Measurements from ENCODE around the gene DENND2A.

DENND2A gene

GRCh38 chr7:140641524-140642195 is 1.0 kb upstream of the DENND2A start:
- peaks cover 27% of the 10 kb centered on the region for H3K4me1 ChIP-seq (ENCODE audit: control insufficient read depth, low read length)
- no peak overlapping the region for H3K27ac ChIP-seq (ENCODE audit: low read depth, low read length)
- peak overlapping the region; percentile 23 for H3K4me2 ChIP-seq (ENCODE audit: low read length)
- no peaks in the 10 kb centered on the region for H3K36me3 ChIP-seq (ENCODE audit: control insufficient read depth, low read length)
- H3K79me2 ChIP-seq (ENCODE audit: control insufficient read depth, low read length) = no peaks in the 10 kb centered on the region
- TF ChIP-seq EZH2phosphoT487 (IDR thresholded peaks at IDR 0.05; ENCODE audit: borderline replicate concordance, low read length) = no peak
- TF ChIP-seq, protein P1, sequence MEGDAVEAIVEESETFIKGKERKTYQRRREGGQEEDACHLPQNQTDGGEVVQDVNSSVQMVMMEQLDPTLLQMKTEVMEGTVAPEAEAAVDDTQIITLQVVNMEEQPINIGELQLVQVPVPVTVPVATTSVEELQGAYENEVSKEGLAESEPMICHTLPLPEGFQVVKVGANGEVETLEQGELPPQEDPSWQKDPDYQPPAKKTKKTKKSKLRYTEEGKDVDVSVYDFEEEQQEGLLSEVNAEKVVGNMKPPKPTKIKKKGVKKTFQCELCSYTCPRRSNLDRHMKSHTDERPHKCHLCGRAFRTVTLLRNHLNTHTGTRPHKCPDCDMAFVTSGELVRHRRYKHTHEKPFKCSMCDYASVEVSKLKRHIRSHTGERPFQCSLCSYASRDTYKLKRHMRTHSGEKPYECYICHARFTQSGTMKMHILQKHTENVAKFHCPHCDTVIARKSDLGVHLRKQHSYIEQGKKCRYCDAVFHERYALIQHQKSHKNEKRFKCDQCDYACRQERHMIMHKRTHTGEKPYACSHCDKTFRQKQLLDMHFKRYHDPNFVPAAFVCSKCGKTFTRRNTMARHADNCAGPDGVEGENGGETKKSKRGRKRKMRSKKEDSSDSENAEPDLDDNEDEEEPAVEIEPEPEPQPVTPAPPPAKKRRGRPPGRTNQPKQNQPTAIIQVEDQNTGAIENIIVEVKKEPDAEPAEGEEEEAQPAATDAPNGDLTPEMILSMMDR (IDR thresholded peaks at IDR 0.05; ENCODE audit: low read depth, low read length, poor library complexity, severe bottlenecking) = no peak
- no peaks in the 10 kb centered on the region for H3K9me2 ChIP-seq (replicated peaks; ENCODE audit: control insufficient read depth, low read length)
- H3K4me3 ChIP-seq (ENCODE audit: low read length) = no peak overlapping the region; the same call in 1 of the 2 replicates
- H3K9me3 ChIP-seq (ENCODE audit: control insufficient read depth, insufficient read depth, low read length) = no peaks in the 10 kb centered on the region
- peaks cover 5% of the 10 kb centered on the region for H3F3A ChIP-seq (ENCODE audit: control insufficient read depth, insufficient read depth)
- peaks cover 55% of the 10 kb centered on the region for H3K27me3 ChIP-seq (ENCODE audit: control insufficient read depth, low read length)
- H4K20me1 ChIP-seq (ENCODE audit: control insufficient read depth, insufficient read depth, low read depth, low read length) = no peaks in the 10 kb centered on the region; the same call in 1 of the 2 replicates

DNA sequence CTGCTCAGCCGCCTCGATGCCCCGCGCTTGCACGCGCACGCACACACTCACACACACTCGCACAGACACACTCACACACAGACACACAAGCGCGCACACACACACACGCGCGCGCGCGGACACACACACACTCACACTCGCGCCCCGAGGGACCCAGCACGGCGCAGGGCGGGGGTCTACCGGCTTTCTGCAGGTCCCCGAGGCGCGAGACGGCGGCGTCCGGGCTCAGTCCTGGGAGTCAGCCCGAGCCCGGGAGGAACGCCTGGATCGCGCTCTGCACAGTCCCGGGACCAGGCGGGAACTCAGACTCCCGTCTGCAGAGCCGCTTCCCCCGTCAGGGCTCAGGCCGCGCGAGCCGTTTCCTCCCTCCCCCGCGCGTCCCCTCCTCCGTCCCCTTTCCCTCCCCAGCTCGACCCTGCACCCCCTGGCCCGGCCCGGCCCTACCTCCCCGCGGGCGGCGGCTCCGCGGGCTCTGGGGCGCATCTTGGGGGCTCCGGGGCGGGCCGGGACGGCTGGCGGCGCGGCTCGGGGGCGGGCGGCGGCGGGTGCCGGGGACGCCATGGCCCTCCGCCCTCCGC is 464 bp downstream of the DENND2A start:
- H3K27ac ChIP-seq (ENCODE audit: low read depth, low read length) = no peak overlapping the region
- no peaks in the 10 kb centered on the region for H3K9me2 ChIP-seq (replicated peaks; ENCODE audit: control insufficient read depth, low read length)
- H3F3A ChIP-seq (ENCODE audit: control insufficient read depth, insufficient read depth) = peaks cover 5% of the 10 kb centered on the region
- no peaks in the 10 kb centered on the region for H3K79me2 ChIP-seq (ENCODE audit: control insufficient read depth, low read length)
- H3K27me3 ChIP-seq (ENCODE audit: control insufficient read depth, low read length) = peaks cover 55% of the 10 kb centered on the region
- H3K9me3 ChIP-seq (ENCODE audit: control insufficient read depth, insufficient read depth, low read length) = no peaks in the 10 kb centered on the region
- TF ChIP-seq, protein P1 (IDR thresholded peaks at IDR 0.05; ENCODE audit: low read depth, low read length, poor library complexity, severe bottlenecking) = no peak
- TF ChIP-seq EZH2phosphoT487 (IDR thresholded peaks at IDR 0.05; ENCODE audit: borderline replicate concordance, low read length) = peak; percentile 96; the same call in 1 of the 2 replicates
- H3K4me2 ChIP-seq (ENCODE audit: low read length) = peak overlapping the region; percentile 55
- peaks cover 26% of the 10 kb centered on the region for H3K4me1 ChIP-seq (ENCODE audit: control insufficient read depth, low read length)
- H4K20me1 ChIP-seq (ENCODE audit: control insufficient read depth, insufficient read depth, low read depth, low read length) = no peaks in the 10 kb centered on the region; the same call in 1 of the 2 replicates
- no peaks in the 10 kb centered on the region for H3K36me3 ChIP-seq (ENCODE audit: control insufficient read depth, low read length)
- H3K4me3 ChIP-seq (ENCODE audit: low read length) = peak overlapping the region; percentile 31

- H3K4me2 ChIP-seq (ENCODE audit: low read length) = peak overlapping the region; percentile 55
- TF ChIP-seq, protein P1 (IDR thresholded peaks at IDR 0.05; ENCODE audit: low read depth, low read length, poor library complexity, severe bottlenecking) = no peak
- TF ChIP-seq EZH2phosphoT487 (IDR thresholded peaks at IDR 0.05; ENCODE audit: borderline replicate concordance, low read length) = no peak
Measured at GRCh38 chr7:140639366-140640053, 1.1 kb downstream of the DENND2A start.

More at GRCh38 chr7:140639366-140640053, 1.1 kb downstream of the DENND2A start:
- no peaks in the 10 kb centered on the region for H3K36me3 ChIP-seq (ENCODE audit: control insufficient read depth, low read length)
- H3K79me2 ChIP-seq (ENCODE audit: control insufficient read depth, low read length) = no peaks in the 10 kb centered on the region
- H3K4me1 ChIP-seq (ENCODE audit: control insufficient read depth, low read length) = peaks cover 26% of the 10 kb centered on the region
- H3K9me3 ChIP-seq (ENCODE audit: control insufficient read depth, insufficient read depth, low read length) = no peaks in the 10 kb centered on the region
- peaks cover 5% of the 10 kb centered on the region for H3F3A ChIP-seq (ENCODE audit: control insufficient read depth, insufficient read depth)
- peaks cover 55% of the 10 kb centered on the region for H3K27me3 ChIP-seq (ENCODE audit: control insufficient read depth, low read length)
- H3K9me2 ChIP-seq (replicated peaks; ENCODE audit: control insufficient read depth, low read length) = no peaks in the 10 kb centered on the region
- no peaks in the 10 kb centered on the region; the same call in 1 of the 2 replicates for H4K20me1 ChIP-seq (ENCODE audit: control insufficient read depth, insufficient read depth, low read depth, low read length)
- H3K4me3 ChIP-seq (ENCODE audit: low read length) = no peak overlapping the region; the same call in 1 of the 2 replicates
- H3K27ac ChIP-seq (ENCODE audit: low read depth, low read length) = no peak overlapping the region

Data from DOHH2 (cell line).